Mammary epithelial cell (primary cell): ENCODE data around the gene COL4A2.

Source experiments
- CTCF ChIP-seq, 2 donors: IDR thresholded peaks in 1 of 2; conservative IDR thresholded peaks in 1 of 2; 2 replicates each; pipeline ENCODE4 v1.5.1; 2011 to 2012; ENCODE audit warnings: inconsistent platforms in 2 of 2, low read length in 2 of 2, mild to moderate bottlenecking in 2 of 2, control low read depth in 1 of 2, low read depth in 1 of 2; ENCODE audit not compliant: insufficient read depth in 1 of 2; ENCODE audit errors: extremely low read depth in 1 of 2
- EZH2 ChIP-seq: IDR thresholded peaks from 2 replicates; pipeline ENCODE4 v1.6.1; 2012; ENCODE audit warnings: low read length, inconsistent platforms, borderline replicate concordance

GRCh38 chr13:110509971-110510786 lies 203.1 kb downstream of the COL4A2 start:
- TF ChIP-seq CTCF (conservative IDR thresholded peaks at IDR 0.05 in 1 of 2, IDR thresholded peaks at IDR 0.05 in 1 of 2; ENCODE audit: extremely low read depth in 1 of 2, insufficient read depth in 1 of 2, low read depth in 1 of 2, low read length in 2 of 2) (no peak), EZH2 (no peak)
